Fibroblast of skin of left biceps (primary cell): Measurements from ENCODE around the gene ABHD2.
A peak's percentile ranks its signal among the peaks of the same experiment; 100 is the strongest.
"Not testable (repeated sequence)": the region's sequence is repeated elsewhere in the genome, so short reads cannot be mapped to it uniquely, and the experiment has no call there.

Experiments
- DNase-seq, 2 experiments: peaks; one replicate each; pipeline ENCODE4 v3.0.0-alpha.2; 2013; ENCODE audit warnings: low read depth in 2 of 2

Gene ABHD2

DNA sequence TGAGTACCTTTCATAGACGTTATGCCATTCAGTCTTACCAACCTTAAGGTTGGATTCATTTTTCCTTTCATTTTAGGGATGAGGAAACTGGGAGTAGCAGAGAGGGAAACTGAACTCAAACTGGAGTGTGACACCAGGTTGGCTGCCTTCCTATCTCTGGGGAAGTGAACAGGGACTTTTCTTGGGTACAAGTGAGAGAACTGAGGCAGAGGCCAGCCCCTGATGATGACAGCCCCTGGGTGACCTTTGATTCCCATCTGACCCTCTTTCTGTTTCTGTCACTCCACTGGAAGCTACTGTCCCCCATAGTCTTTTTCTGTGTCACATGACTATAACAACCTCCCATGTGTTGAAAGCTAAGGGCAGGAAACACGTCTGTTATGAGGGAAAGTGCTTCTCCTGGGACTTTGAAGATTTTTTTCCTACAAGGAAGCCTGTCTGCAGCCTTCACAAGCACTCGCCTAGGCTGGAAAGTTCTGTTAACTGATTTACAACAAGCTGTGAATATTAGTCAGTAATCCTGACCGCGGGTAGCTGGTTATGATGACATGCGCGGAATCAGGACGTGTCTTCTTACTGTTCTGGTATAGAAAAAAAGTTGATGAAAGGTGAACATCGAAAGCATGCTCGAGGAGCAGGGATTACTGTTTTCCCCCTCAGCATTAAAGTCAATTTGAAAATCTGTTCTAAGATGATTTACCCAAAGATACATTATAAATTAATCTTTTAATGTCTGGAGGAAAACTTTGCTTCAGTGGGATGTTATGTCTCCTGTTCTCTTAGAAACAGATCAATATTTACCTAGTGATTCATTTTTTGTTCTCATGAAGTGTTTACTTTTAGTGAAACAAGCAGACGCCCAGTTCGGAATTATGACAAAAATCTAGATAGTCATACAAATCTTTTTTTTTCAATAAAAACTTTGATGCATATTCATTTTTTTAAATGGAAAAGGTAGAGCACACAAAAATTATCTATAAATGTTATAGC is 31.5 kb downstream of the ABHD2 start:
- DNase-seq, result peak; percentile 60 to 67

DNA sequence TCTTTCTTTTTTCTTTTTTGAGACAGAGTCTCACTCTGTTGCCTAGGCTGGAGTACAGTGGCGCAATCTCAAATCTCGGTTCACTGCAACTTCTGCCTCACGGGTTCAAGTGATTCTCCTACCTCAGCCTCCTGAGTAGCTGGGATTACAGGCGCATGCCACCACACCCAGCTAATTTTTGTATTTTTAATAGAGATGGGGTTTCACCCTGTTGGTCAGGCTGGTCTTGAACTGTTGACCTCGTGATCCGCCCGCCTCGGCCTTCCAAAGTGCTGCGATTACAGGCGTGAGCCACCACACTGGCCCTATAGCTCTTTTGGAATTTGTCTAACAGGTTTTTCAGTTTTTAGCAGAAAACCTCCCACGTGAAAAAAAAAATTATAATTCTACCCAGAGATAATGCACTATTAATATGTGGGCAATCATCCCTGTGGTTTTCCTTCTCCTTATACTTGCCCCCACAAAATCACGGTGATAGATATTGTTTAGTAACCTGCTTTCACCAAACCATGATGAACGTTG is 32.3 kb downstream of the ABHD2 start:
- not testable (repeated sequence) for DNase-seq

DNA sequence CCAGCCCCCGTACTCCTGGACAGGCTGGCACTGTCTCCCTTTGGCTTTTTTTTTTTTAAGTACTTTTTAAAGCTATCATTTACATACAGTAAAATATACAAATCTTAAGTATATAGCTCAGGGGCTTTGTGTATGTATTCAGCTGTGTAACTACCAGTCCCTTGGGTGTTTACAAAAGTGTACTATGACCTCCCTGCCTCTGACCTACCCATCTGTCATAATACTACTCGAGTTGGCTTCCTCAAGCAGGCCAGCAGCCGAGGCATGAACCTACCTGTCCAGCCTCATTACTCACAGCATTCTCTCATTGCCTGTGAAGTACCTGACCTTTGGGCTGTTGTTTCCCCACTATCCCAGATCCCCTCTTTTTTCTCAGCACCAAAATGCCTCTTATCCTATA is 33.2 kb downstream of the ABHD2 start:
- DNase-seq, result no peak

DNA sequence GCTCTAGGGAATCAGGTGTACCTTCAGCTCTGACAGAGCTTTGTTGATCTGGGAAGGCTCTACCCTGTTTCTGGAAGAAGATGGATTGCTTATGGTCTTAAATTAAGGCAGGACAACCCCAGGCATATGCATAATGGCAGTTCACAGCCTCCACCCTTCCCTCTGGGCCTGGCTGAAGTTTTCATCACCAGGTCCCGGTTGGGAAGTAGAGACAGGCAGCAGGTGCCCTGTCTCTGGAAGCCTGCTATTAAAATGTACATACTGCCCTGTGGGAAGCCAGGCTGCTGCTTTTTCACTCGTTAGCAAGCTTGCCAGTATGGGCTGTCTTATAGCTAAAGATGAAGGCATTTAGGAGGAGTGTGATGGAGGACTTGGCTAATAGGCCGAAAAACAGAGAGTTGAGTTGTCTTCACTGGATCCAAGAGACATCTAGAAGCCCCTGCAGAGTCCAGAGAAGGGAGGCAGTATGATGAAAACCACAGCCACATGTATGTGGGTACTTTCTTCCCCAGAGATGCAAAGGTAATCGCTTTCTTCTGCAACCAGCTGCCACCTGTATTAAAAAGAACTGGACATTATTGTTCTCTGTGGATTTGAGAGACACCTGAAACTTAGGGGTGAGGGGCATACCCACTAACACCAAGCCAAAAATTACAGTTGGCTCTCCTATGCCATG is 34.4 kb downstream of the ABHD2 start:
- DNase-seq, result no peak

DNA sequence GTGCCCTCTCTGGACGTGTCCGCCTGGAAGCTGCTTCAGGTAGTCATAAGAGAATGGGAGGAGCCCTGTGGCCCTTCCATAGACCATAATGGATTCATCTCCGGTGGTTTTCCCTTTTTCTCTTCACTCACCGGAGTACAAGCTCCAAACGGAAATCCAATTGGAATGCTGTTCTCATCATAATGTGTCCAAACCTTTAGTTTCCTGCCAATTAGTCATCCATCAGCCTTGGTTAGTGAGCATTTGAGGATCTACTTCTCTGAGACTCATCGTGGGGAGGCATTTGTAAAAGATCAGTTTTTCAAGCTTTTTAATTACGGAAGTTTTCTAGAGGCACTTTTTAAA is 34.9 kb downstream of the ABHD2 start:
- peak in 1 of 2 experiments; percentile 29 for DNase-seq

DNA sequence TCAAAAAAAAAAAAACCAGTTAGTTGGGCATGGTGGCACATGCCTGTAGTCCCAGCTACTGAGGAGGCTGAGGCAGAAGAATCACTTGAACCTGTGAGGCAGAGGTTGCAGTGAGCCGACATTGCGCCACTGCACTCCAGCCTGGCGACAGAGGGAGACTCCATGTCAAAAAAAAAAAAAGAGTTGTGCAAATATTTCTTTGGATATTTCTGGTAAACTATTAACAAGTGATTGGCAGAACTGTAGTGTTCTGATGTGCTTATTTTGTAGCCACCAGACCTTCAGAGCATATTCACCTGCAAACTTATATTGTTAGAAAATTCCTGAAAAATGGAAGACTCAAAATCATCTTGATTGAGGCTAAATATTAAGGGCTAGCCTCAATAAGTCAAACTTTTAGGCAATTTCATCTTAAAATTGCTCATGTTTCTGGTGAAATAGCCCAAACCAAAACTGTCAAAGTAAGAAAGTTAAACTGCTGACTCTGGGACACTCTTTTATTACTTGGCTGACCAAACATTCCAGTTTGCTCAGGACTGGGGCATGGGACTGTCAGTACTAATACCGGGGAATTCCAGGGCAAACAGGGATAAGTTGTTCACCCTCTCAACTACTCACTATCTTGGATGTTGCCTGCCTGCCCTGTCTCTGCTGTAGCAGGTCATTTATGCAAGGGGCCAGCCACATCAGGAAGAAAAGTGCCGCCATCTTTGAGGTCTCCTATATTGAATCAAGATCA is 37.0 kb downstream of the ABHD2 start:
- DNase-seq, result no peak

DNA sequence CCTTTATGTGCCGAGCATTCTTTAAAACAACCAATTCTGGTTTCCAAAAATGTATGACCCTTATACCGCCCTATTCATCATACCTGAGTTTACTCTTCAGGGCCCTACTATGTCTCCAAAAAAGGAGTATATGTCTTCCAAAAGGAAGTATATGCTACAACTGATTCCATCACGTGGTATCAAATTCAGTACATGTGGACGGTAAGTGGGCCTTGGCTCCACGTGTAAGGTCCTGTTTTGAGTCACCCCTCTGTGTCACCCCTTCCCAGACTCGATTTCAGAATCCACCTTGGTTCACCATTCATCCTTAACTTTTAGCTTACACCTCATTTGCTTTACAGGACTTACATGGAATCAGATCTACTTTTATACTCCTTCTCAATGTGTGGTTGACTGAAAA is 37.8 kb downstream of the ABHD2 start:
- DNase-seq, result no peak

DNA sequence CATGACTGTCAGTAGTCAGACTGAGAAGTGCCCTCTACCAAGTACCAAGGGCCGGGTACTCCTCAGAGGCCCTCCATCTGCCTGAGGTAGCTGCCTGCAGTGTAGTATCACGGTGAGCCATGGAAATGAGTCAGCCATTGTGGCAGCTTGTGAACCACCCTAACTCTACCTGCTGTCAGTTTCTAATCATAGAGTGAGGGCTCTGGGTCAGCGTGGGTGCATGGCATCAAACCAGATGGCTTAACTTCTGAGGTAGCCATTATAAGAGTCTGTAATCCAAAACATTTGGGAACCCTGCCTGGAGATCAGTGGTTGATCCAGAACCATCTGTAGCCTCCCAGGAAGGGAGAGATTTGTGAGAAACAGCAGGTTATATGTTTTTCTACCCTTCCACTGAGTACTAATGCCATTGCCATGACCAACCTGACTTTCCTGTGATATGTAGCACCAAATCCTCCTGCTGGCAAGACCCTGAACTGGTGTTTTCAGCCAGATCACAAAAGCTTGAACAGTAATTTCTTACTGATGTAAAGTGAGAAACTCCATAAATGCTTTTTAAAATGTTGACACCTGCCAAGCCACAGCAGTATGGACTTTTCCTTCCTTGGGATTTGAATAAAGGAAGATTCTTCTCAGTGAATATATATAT is 38.9 kb downstream of the ABHD2 start:
- DNase-seq, result no peak

DNA sequence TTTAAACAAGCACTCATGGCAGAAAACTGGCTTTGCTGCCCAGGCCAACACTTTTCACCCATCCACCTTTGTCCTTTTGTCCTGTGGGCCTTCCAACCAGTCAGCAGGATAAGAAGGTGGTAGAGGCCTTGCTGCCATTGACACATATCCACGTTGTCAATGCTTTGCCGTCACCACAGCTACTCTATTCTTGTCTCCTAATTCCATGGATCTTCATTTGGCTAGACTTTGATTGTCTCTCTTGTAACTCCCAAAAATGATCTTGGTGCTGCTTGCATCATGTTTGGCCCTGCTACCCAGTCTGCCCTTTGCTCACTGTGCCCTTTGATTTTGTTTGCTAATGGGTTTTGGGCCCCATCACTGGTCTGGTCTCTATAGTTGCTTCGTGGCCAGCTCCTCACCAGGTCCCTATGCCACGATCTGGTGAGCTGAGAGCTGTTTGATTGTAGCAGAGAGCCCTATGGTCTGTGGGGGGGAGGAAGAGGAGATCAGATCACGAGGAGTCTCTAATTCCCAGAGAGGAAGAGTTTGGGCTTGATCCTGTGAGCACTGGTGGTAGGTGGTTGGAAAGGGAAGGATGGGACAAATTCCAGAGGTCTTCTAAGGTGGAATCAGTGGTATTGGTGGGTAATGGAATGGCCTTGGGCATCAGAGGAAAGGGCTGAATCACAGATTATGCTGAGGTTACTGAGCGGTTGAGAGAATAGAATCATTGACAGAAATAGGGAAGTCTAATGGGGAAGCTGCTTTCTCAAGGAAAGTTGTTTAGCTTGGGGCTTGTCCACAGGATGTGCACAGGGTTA is 40.3 kb downstream of the ABHD2 start:
- no peak for DNase-seq

DNA sequence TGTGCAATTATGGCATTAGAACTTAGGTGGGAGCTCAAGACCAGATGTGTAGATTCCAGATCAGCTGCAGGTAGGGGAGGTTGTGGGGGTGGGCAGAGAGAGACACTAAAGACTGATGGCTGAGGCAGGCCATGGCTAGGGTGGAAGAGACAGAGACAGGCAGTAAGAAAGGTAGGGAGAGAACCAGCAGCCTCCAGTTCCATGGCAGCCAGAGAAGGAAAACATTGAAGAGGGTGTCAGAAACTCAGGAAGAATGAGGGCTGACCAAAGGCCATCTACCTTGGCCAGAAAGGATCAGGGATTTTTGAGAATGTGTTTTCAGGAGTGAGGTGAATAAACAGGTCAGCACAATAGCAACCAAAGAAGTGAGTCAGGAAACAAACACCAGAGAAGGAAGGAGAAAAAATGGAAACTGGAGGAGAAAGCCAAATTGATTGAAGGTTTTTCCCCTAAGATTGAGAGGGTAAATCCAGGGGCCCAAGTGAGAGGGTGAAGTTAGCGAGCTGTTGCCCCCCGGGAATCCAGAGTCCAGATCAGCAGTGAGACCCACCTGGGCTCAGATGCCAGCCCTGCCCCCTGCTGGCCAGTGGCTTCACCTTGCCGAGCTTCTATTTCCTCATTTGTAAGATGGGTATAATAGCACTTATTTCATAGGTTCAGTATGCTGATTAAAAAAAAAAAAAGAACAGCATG is 41.0 kb downstream of the ABHD2 start:
- no peak for DNase-seq

DNA sequence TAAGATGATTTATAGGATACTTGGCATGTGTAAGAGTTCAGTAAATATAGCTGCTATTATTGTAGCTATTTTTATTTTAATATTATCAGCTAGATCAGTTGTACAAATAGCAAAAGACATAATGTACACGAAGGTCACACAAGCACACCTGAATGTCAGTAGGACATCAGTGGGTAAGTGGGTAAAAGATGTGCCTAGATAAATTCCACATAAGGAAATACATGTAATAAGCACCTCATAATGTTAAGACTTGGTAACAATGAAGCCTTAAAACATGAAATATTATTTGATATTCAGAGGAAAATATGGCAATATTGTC is 41.5 kb downstream of the ABHD2 start:
- no peak for DNase-seq

DNA sequence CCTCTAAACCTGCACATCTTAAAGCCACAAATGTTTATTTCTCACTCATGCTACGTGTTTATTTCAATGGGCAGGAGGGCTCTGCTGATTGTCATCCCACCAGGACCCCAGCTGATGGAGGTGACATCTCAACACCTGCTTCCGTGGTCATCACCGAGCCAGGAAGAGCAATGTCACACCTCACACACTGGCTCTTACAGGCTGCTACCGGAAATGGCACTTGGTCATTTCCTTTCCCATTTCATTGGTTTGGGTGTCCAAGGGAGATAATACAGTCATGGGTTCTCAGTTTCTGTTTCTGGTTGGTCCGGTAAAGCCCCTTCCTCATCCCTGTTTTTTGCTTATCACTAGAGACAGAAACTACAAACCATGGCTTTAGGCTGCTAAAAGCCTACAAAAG is 41.9 kb downstream of the ABHD2 start:
- no peak for DNase-seq

DNA sequence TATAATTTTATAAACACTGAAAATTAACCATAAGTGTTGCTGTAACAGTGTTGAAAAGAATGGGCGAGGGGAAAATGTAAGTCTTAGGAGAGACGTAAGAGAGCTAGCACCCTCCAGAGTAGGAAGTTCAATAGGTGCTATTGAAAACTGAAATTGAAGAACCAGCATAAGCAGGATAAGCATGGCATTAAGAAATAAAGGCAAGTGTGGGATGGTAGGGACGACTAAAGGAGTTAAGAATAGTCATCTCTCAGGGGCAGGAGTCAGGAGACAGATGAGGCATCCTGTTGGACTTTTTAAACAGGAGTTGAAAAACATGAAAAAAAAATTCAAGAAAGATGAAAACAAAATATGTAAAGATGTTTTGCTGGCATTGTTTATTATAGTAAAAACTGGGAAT is 43.5 kb downstream of the ABHD2 start:
- no peak for DNase-seq

DNA sequence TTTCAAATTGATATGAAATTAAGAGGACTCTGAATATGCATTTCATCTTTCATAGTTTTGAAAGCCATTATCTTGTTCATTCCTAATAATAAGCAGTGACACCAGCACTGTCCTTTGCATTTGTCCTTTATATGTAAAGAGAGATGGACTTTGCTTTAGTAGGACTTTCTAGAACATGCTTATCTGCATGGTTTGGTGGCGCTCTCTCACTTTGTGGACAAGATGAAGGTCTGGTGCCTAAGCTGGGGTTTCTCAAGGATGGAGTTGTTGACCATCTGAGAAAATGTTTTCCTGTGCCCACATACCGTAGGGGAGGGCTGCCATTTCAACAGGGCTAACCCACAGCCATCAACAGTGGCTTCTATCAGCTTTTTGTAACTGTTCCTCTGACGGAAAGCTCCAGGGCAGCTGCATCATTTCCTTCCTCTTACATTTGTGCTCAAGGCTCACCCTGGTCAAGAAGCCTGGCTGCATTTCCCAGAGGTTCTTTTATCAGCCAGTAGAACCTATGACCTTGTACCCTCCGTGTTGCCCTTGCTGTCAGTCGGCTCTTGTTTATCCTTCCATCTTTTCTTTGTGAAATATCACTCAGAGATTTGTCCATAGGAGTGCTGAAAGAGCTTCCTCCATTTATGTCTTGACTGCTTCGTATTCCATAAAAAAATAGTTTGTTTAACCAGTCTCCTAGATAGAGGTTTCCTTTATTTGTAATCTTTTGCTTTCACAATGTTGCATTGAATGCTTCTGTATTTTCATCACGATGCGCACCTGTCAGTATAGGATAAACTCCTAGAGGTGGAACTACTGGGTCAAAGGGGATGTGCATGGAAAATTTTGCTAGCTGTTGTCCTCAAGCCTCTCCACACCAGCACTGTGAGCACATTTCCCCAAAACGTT is 44.6 kb downstream of the ABHD2 start:
- no peak for DNase-seq

DNA sequence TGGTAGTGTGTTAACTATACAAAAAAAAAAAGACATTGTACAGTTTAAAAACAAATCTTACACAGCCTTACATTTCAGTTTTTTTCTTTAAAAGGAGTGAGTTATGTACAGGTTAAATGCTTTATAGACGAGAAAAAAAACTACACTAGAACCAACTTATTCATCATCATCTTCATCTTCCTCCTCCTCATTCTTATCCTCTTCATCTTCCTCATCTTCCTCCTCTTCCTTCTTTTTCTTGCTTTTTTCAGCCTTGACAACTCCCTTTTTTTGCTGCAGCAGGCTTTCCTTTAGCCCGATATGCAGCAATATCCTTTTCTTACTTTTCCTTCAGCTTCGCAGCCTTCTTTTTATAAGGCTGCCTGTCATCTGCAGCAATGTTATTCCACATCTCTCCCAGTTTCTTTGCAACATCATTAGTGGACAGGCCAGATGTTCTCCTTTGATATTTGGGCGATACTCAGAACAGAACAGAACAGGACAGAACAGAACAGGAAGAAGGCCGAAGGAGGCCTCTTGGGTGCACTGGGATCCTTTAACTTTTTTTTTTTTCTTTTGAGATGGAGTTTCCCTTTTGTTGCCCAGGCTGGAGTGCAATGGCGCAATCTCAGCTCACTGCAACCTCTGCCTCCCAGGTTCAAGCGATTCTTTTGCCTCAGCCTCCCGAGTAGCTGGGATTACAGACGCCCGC is 47.3 kb downstream of the ABHD2 start:
- DNase-seq, result not testable (repeated sequence)

DNA sequence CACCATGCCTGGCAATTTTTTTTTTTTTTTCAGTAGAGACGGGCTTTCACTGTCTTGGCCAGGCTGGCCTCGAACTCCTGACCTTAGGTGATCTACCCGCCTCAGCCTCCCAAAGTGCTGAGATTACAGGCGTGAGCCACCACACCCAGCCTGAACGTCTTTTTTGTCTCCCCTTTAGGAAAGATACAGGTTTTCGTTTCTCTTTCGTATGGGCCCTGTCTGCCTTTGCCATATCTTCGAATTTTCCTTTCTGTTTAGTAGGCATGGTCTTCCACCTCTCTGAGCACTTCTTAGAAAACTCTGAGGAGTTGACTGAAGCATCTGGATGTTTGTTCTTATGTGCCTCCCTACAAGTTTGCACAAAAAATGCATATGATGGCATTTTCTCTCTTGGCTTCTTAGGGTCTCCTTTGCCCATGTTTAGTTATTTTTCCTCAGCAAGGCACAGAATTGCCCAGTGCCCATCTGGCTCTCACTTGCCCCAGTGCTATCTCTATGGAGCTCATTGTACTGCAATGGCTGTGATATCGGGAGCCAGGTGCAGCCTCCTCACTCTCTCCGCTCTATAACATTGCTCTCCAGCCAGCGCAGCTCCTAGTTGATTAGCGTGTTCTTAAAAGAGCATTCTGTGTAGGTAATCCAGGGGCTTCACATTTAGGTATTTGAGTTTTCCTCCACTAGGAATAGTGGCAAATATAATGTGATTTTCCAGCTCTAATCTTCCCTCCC is 48.0 kb downstream of the ABHD2 start:
- DNase-seq, result no peak

DNA sequence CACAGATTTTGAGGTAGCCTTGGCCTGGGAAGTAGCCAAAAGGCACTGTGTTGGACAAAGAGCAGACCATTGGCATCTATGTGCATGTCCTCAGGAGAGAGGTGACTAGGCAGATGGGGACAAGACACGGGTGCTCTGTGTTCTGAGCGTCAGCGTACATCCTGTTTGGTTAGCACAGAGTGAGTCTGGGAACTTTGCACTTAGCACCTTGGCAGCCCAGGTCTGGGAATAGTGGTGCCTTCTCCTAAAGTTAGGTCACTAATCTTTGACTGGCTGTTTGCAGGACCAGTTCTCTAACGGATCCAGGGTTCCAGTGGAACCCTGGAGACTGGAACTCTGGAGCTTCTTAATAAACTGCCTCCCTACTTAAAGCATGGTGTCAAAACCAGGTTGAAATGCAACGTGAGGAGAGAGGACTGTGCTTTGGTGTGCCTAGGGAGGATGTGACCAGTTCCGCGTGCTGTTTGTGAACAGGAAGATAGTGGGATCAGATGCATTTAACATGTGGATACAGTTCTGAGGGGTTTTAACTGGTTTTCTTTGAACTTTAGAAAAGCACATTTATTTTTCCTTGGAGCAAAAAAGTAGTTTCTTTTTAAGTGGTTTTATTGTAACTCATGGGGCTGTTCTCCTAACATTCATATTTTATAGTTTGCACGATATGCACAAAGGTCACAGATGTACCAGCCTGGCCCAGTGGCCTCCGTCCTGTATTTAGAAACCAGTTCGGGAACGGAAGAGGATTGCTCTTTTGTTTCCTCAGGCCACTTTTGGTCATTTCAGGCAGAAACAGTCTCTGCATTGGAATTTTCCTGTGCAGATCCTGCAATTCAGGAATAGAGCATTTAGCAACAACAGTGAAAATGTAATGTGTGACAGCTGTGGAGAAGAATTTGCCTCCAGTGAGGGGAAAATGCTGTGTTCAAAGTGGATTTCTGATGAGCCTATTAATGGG is 48.8 kb downstream of the ABHD2 start:
- no peak for DNase-seq
